Measurements from ENCODE around the gene LAMC2. TPM values are rescaled to one million over a fixed set of nuclear protein-coding genes. Genes with fewer than 3 reads are reported as not detected.
"Not testable (repeated sequence)": the region's sequence is repeated elsewhere in the genome, so short reads cannot be mapped to it uniquely, and the experiment has no call there.

LAMC2 gene
- polyA plus RNA-seq, 6 donors from 2014 or later = not detected

DNA sequence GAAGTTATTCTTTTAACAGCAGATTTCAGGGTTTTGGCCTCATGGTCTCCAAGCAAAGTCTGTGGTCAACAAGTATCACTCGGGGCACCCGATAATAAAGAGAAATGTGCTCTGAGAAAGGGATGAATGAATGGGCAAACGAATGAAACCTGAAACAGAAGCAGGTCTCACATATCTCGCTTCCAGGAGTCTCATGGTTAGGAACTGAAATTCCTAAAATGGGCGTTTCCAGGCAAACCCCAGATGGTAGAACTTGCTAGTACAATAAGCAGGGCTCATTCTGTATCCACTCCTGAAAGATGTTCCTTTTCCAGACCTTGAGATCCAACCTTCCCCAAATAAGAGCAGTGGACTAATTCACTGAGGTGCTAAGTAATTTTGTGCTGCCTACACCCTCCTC is 87.2 kb downstream of the LAMC2 start:
- H3K27me3 Mint-ChIP-seq = peaks cover 12 to 18% (median 15%) of the 10 kb centered on the region in 3 donors
- ATAC-seq (ENCODE audit: low read depth in 2 of 2) = no peak
- H3K4me3 Mint-ChIP-seq = no peak overlapping the region
- no peaks in the 10 kb centered on the region for H3K36me3 Mint-ChIP-seq
- no peaks in the 10 kb centered on the region for H3K9me3 Mint-ChIP-seq
- DNase-seq = no peak
- H3K4me1 Mint-ChIP-seq = no peaks in the 10 kb centered on the region
- H3K27ac Mint-ChIP-seq = no peak overlapping the region

DNA sequence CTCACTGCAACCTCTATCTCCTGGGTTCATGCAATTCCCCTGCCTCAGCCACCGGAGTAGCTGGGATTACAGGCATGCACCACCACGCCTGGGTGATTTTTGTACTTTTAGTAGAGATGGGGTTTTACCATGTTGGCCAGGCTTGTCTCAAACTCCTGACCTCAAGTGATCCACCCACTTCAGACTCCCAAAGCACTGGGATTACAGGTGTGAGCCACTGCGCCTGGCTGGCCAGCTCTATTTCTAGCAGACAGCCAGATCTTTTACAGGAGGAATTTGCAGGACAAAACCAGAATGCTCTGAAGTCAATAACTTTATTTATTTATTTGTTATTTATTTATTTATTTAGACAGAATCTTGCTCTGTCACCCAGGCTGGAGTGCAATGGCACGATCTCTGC is 87.9 kb downstream of the LAMC2 start:
- H3K27me3 Mint-ChIP-seq = peaks cover 9 to 19% (median 9%) of the 10 kb centered on the region in 3 donors
- not testable (repeated sequence) for H3K4me3 Mint-ChIP-seq; H3K4me1 Mint-ChIP-seq; H3K9me3 Mint-ChIP-seq; ATAC-seq (ENCODE audit: low read depth in 2 of 2); H3K36me3 Mint-ChIP-seq; DNase-seq; H3K27ac Mint-ChIP-seq

DNA sequence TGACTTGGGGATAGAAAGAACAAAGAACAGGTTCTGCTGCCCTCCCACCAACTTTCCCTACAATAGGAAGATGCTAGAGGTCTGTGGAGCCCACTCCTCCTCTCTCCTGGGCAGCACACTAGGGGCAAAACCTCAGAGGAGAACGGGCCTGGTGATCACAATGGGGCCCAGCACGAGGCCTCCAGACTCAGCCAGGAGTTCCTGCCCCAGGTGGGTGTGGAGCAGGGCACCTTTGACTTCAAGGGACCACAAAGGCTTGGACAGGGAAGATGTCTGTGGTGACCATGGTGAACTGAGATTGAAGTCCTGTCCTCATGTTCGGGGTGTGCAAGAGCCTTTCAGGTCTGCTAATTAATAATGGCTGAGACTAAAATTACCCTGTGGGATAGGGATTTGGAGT is 88.8 kb downstream of the LAMC2 start:
- Mint-ChIP-seq H3K9me3 (no peaks in the 10 kb centered on the region), H3K4me3 (no peak overlapping the region), H3K27ac (no peak overlapping the region), H3K27me3 (peaks cover 9 to 15% (median 9%) of the 10 kb centered on the region in 3 donors), H3K4me1 (no peaks in the 10 kb centered on the region), H3K36me3 (no peaks in the 10 kb centered on the region)
- ATAC-seq (ENCODE audit: low read depth in 2 of 2) (no peak), DNase-seq (no peak)

DNA sequence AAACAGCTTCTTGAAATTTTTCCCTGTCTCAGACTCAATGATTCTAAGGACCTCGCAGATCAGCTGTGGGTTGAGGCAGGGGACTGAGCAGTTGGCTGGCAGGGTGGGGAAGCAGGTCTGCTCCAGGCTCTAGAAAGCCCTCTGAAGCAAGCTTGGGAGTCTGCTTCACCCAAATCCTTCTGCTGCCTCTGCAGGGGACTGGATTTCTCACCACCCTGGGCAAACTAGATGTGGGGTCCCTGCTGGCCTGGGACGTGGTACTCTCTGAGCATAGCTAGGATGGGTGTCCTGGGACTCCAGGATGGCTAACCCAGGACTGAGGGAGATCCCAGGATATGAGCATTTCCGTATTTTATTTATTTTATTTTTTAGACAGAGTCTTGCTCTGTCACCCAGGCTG is 89.3 kb downstream of the LAMC2 start:
- ATAC-seq (ENCODE audit: low read depth in 2 of 2) = no peak
- H3K36me3 Mint-ChIP-seq = no peaks in the 10 kb centered on the region
- no peak for DNase-seq
- H3K4me3 Mint-ChIP-seq = no peak overlapping the region
- H3K4me1 Mint-ChIP-seq = no peaks in the 10 kb centered on the region
- peaks cover 9 to 15% (median 9%) of the 10 kb centered on the region in 3 donors for H3K27me3 Mint-ChIP-seq
- H3K9me3 Mint-ChIP-seq = no peaks in the 10 kb centered on the region
- peak overlapping the region in 1 of 6 donors; percentile 56 for H3K27ac Mint-ChIP-seq

DNA sequence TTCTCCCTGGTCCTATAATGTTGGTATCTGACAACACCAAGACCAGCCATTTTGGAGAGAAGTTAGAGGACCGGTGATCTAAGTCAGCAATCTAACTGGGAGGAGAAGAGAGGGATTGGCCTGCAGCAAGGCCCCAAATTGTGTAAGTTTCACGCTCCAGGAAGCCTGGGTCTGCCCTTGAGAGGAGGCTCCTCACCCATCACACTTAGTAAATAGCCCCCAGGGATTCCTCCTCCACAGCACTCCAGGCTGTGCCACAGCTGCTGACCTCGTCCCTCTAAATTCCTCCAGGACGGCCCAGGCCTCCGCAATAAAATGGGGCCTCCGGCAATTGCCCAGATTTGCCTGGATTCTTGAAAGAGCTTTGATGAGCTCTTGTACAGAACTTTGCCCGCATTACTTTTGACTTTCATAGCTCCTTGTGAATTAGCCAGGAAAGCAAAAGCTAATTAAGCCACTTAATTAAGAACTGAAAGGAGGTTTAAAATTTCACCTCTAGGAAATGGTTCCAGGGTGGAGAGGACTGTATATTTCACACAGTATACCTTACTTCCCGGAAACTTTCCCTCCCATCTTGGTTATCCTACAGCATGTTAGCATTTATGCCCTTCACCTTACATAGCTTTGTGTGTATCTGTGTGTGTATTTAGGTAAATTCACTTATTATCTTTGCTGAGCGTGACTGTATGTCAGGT is 90.5 kb downstream of the LAMC2 start:
- Mint-ChIP-seq H3K4me1 (peaks cover 0 to 3% (median 2%) of the 10 kb centered on the region in 3 donors), H3K4me3 (no peak overlapping the region), H3K9me3 (no peaks in the 10 kb centered on the region), H3K27ac (no peak overlapping the region), H3K36me3 (no peaks in the 10 kb centered on the region), H3K27me3 (peaks cover 8 to 15% (median 13%) of the 10 kb centered on the region in 3 donors)
- ATAC-seq (ENCODE audit: low read depth in 2 of 2) (no peak), DNase-seq (no peak)

DNA sequence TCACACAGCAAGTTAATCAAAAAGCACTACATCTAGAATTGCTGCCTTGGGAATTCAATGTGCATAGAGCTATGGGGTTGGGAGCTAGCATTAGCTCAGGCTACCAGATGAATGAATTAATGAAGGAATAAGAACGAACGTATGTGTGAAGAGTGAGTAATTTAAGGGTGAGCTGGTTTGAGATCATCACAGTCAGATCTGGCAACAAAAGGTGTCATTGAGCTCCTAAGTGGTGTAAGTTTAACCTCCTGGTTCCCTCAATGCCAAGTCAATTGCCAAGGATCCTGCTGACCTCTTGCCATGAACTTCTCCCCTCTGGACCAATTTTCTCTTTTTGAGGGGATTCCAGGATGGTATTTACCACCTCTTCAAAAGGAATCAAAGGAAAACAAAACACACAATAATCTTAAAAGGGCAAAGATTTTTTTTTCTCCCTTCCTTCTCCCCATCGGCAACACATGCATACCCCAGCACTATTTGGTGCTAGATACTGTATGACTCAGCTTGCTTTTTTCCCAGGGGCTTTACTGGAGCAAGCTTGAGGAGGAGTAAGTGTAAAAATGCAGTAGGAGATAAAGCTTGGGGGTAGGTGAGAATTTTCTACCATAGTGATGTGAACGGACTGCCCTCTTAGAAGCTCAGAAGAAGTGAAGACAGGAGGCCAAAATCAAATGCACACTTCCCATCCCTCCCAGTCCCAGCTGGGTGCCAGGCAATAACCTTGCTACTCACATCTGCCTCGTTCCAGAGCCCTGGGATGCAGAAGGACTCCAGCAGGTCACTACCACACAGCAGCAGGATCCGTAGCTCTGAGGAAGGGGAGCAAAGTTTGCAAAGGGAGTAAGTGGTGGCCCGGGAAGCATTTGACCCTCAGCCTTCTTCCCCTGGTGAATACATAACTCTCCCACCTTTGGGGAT is 92.0 kb downstream of the LAMC2 start:
- no peak for DNase-seq
- Mint-ChIP-seq H3K27ac (peak overlapping the region in 1 of 6 donors; percentile 73), H3K36me3 (no peaks in the 10 kb centered on the region), H3K4me1 (peaks cover 0 to 4% (median 4%) of the 10 kb centered on the region in 3 donors), H3K4me3 (peak overlapping the region in 1 of 8 donors; percentile 64), H3K27me3 (peaks cover 9 to 14% (median 10%) of the 10 kb centered on the region in 3 donors), H3K9me3 (no peaks in the 10 kb centered on the region)
- no peak for ATAC-seq (ENCODE audit: low read depth in 2 of 2)

DNA sequence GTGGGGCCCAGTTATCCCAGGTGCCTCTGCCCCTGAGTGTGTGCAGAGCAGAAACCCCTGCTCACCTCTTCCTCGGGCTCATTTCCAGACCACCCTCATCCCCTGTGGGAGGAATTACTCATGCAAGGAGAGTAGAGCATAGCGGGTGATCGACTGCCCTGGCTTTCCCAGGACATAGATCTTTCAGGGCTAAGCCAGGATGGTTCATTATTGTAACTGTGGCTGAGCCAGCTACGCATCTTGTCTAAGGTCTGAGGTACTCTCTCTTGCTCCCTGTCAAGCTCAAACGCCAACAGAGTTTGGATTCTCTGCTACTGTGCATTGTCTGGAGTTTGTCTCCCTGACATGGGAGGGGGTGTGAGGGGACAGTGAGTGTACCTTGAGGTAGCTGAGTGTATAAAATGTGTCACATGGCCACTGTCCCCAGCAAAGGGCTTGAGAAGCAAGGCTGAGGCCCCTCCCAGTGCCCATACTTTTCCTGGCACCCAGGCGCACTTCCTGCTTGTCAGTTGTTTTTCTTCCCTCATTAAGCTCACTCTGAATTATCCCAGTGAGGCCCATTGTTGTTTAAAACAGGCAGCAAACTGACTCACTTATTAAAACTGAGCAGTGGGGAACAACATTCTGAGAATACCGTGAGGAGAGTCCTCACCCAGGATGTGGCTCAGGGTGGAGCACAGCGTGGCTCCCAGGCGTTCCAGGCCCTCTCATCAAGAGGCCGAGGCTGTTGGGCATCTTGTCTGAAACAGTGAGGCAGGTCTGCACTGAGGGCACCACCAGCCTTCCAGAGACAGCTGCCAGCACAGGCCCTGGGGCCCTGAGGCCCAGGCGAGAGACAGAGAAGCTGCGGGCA is 92.9 kb downstream of the LAMC2 start:
- no peak for ATAC-seq (ENCODE audit: low read depth in 2 of 2)

DNA sequence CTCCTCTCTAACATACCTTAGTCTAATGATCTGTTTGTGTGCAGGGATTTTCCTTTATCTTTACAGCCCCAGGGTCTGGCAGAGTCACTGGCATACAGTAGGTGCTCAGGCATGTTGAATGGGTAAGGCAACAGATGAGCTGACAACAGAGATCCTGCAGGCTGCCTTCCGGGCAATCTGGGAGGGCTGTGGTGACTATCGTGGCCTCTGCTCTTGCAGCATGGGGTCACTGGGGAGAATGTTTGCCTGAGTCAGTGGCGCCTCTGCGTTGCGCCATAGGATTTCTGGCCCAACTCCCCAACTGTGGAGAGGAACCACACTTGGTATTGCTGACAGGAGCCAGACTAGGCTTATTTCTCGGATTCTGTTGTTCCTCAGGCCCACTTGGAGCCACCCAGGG is 93.8 kb downstream of the LAMC2 start:
- ATAC-seq (ENCODE audit: low read depth in 2 of 2) = no peak
- Mint-ChIP-seq H3K27ac (no peak overlapping the region), H3K36me3 (no peaks in the 10 kb centered on the region), H3K4me3 (no peak overlapping the region), H3K9me3 (no peaks in the 10 kb centered on the region), H3K4me1 (peaks cover 0 to 4% (median 4%) of the 10 kb centered on the region in 3 donors), H3K27me3 (peaks cover 18 to 31% (median 18%) of the 10 kb centered on the region in 3 donors)
- DNase-seq = no peak

More for the DNA sequence above, 92.9 kb downstream of the LAMC2 start:
- H3K27ac Mint-ChIP-seq = no peak overlapping the region
- no peaks in the 10 kb centered on the region for H3K9me3 Mint-ChIP-seq
- no peaks in the 10 kb centered on the region for H3K36me3 Mint-ChIP-seq
- DNase-seq = no peak
- peaks cover 10 to 22% (median 13%) of the 10 kb centered on the region in 3 donors for H3K27me3 Mint-ChIP-seq
- no peak overlapping the region for H3K4me3 Mint-ChIP-seq
- peaks cover 0 to 4% (median 4%) of the 10 kb centered on the region in 3 donors for H3K4me1 Mint-ChIP-seq

DNA sequence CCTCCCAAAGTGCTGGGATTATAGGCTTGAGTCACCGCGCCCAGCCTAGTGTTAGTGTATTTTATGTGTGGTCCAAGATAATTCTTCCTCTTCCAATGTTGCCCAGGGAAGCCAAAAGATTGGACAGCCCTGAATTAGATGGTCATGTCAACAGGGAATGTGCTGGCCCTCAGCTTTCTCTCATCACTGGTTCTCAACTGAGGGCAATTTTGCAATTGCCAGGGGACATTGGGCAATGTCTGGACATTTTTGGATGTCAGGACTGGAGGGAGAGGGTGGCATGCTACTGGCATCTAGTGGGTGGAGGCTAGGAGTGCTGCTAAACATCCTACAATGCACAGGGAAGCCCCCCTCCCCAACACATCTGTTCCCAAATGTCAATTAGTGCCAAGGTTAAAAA is 95.0 kb downstream of the LAMC2 start:
- ATAC-seq (ENCODE audit: low read depth in 2 of 2) = no peak

DNA sequence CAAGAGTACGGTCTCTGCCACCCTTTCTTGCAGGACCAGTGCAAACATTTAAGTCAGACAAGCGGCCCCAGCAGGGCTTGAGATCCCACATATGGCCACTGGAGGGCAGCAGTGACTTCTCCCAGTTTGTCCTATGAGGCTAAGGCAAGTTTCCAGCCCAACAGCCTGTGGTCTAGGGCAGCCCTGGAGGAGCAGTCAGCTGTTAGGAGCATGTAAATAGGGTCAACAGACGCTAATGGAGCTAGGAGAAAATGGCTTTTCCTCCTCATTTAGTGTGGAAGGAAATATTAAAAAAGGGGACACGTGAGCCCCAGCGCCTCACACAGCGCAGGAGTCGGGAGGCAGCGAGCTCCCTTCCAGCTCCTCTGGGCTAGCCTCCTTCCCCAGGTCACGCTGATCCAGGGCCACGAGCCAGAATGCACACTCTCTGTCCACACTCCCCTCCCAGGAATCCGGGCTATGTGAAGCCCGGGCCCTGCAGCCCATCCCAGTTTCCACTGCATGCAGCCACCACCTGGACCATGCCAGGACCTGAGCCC is 95.6 kb downstream of the LAMC2 start:
- DNase-seq (peak; percentile 44), ATAC-seq (ENCODE audit: low read depth in 2 of 2) (peak; percentile 53 to 66)
- peaks cover 0 to 4% (median 4%) of the 10 kb centered on the region in 3 donors for H3K4me1 Mint-ChIP-seq
- H3K36me3 Mint-ChIP-seq = no peaks in the 10 kb centered on the region
- no peaks in the 10 kb centered on the region for H3K9me3 Mint-ChIP-seq
- H3K27ac Mint-ChIP-seq = peak overlapping the region in 1 of 6 donors; percentile 81
- peaks cover 15 to 35% (median 22%) of the 10 kb centered on the region in 3 donors for H3K27me3 Mint-ChIP-seq
- no peak overlapping the region for H3K4me3 Mint-ChIP-seq

More for the DNA sequence above, 95.0 kb downstream of the LAMC2 start:
- peaks cover 15 to 31% (median 22%) of the 10 kb centered on the region in 3 donors for H3K27me3 Mint-ChIP-seq
- H3K36me3 Mint-ChIP-seq = no peaks in the 10 kb centered on the region
- no peaks in the 10 kb centered on the region for H3K9me3 Mint-ChIP-seq
- no peak overlapping the region for H3K27ac Mint-ChIP-seq
- peaks cover 0 to 4% (median 4%) of the 10 kb centered on the region in 3 donors for H3K4me1 Mint-ChIP-seq
- DNase-seq = no peak
- H3K4me3 Mint-ChIP-seq = no peak overlapping the region

DNA sequence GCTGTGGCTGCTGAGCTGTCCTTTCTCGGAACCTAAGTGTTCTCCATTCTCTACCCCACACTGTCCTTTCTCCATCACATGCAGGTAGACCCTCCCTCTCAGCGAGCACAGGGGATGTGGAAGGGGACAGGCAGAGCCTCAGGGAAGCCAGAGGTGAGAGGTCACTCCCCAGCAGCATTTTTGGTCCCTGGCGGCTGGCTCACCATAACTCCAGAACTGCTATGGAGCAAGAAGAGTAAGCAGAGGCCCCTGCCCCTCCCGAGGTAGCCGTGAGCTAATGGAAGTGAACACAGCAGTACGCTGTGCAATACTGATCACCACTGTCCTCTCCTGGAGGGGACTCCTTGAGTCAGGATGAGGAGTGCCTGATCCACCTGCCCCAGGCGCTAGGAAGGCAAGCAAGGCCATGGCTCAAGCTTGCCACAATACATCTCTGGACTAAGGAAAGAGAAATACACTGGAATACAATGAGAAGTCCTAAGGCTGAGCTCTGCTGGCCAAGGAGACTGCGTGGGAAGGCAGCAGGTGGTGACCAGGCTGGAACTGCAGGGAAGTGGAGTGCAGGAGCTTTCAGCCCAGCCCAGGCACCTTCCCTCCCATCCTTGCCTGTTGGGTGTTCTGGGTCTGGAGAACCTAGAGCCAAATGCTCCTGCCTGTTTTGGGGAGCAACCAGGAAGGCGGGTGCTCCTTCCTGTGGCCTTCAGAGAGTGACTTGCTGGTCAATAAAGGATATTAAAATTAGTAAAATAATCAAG is 96.2 kb downstream of the LAMC2 start:
- Mint-ChIP-seq H3K27ac (no peak overlapping the region), H3K36me3 (no peaks in the 10 kb centered on the region), H3K9me3 (no peaks in the 10 kb centered on the region), H3K4me3 (no peak overlapping the region), H3K27me3 (peaks cover 15 to 38% (median 22%) of the 10 kb centered on the region in 3 donors), H3K4me1 (peaks cover 0 to 4% (median 4%) of the 10 kb centered on the region in 3 donors)
- ATAC-seq (ENCODE audit: low read depth in 2 of 2) (no peak), DNase-seq (no peak)

DNA sequence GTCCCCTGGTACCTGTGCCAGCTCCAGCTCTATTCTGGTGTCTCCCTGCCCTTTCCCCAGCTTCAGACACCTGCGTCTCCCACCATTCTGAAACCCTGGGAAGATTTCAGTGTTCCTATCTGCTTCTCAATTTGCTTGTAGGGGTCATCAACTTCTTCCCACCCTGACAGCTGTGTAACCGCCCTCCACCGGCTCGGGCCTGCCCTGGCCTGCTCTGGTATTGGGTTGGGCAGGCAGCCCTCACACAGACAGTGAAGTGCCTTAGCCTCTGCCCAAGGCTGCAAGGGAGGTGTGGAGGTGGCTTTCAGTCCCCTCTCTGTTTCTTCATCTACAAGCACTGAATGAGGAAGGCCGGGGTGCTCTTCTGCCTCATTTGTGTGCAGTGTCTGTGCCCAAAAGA is 97.2 kb downstream of the LAMC2 start:
- H3K27me3 Mint-ChIP-seq = peaks cover 18 to 38% (median 19%) of the 10 kb centered on the region in 3 donors
- H3K4me3 Mint-ChIP-seq = no peak overlapping the region
- H3K9me3 Mint-ChIP-seq = no peaks in the 10 kb centered on the region
- DNase-seq = no peak
- ATAC-seq (ENCODE audit: low read depth in 2 of 2) = no peak
- H3K36me3 Mint-ChIP-seq = no peaks in the 10 kb centered on the region
- H3K4me1 Mint-ChIP-seq = peaks cover 0 to 4% (median 4%) of the 10 kb centered on the region in 3 donors
- H3K27ac Mint-ChIP-seq = peak overlapping the region in 1 of 6 donors; percentile 16

Data from naive B cell (primary cell).